GM18511 (cell line): ENCODE results near the gene TLX1.

ENCODE experiments used
- ATAC-seq: cut with Tn5 transposase; IDR thresholded peaks from one replicate; pipeline ENCODE4 v1.9.1; 2021; ENCODE audit warnings: mild to moderate bottlenecking, moderate library complexity; ENCODE audit not compliant: unreplicated experiment

TLX1 gene

GRCh38 chr10:101111547-101111946 is 19.6 kb upstream of the TLX1 start:
- no peak for ATAC-seq

GRCh38 chr10:101112799-101113594 is 18.1 kb upstream of the TLX1 start:
- no peak for ATAC-seq

- ATAC-seq, result no peak
Measured at GRCh38 chr10:101113890-101114403, 17.2 kb upstream of the TLX1 start.

DNA sequence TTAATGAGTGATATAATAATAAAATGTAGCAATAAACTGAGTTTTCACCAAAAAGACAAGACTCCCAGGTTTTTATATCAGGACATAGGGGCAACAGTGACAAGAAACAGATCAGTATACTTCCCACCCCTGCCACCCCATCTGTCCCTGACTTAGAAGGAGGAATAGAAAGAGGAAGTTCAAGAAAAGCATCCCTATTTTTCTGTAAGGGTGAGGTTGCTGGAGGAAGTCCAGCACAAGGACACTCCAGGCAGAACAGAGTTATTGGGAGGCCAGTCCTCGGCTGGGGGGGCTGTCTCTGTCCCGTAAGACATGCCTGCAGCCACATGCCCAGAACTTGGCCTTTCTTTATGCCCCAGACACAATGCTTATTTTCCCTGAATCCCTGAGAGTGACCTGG is 16.5 kb upstream of the TLX1 start:
- no peak for ATAC-seq

- ATAC-seq, result no peak
Measured at GRCh38 chr10:101116754-101117153, 14.3 kb upstream of the TLX1 start.

DNA sequence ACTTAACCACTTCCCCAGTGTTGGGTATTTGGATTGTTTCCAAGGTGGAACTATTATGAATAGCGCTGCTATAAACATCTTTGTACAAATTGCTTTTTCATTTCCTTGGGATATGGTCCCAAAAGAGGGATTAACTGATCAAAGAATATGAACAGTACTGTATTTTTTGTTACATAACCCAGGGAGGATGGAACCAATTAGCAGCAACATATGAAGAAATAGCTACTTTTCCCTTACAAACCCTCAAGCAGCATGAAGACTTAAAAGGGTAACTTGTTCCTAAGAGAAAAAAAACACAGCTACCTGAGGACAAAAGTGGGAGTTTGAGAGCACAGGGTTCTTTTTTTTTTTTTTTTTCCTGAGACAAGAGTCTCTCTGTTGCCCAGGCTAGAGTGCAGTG is 13.1 kb upstream of the TLX1 start:
- no peak for ATAC-seq

- no peak for ATAC-seq
Measured at GRCh38 chr10:101120520-101120883, 10.6 kb upstream of the TLX1 start.

DNA sequence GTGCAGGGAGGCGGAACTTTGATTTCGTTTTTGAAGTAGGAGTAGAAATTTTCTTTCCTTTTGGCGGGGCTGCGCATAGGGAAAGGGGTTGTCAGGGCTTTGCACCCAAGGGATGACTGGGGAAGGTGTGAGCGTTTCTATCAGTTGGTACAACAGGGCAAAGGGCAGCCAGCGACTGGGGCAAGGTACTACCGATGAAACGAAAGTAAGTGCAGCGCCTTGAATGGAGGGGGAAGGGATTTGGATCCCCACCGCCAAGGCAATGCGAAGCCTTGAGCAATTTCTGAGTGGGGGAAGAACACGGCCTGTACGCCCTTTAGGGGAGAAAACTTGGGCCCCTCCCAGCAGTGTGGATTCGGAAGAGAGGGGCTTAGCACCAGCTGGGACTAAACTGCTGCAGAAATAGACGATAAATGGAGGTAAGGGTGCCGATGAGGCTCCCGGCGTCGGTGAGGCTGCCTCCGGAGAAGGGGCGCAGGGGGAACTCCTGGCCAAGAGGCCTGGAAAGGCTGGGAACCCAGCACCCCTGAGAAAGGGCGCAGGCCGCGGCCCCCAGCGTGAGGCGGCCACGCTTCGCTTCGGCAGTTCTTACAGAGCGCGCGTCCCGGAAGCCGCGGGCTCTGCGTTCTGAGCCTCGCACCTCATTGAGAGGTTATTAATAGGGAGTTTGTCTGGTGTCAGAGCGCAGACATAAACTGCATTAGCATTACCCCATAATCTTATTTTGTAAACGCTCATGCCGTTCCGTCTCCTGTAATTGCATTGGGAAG is 10.0 kb upstream of the TLX1 start:
- ATAC-seq, result no peak

DNA sequence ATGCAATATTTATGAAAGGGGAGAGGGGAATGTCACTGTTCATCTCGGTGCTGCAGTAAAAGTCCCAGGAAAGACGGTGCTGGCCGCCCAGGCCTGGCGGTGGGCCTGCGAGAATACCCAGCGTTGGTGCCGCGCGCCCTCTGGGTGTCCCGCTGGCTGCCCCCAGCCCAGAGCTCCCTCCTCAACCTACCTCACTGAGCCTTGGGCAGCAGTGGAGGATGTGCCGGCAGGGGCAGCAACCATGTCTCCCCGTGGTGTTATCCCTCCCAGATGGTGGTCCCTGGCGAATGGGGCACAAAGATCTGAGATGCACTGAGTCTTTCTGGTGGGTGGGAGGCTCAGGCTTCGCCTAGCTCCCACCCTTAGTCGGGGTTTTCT is 9.5 kb upstream of the TLX1 start:
- no peak for ATAC-seq

DNA sequence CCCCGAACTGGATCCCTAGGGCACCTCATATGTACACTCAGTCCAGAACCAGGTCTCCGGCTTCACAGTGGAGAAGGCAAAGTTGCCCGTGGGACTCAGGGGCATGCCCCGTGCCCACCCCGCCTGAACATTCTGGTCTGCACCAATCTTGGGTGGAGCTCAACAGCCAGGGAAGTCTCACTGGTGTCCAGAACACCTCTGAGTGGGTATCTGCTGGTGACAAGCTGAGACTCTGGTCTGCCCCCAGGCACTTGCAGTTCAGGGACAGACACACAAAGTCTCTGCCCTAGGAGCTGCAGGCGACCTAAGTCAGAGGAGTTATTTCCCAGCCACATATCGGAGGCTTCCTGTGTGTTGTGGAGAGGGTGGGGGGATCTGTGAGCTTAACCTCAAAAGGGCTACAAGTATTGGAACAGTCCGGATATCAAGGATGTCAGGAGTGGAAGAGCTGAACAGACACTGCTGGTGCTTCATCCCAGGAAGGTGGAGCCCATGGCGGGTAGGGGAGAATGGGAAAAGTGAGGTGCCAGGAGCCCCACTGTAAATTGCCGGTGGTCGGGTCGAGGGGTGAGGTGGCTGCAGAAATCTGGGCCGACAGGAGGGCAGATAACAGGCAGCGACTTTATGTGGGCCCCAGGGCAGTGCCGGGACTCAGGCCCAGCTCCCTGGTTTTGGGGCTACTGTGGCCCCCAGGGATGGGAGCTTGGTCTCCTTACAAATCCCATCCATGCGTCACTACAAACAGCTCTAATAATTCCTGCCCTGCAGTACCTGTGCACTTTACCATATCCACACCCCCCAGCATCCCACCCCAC is 8.6 kb upstream of the TLX1 start:
- no peak for ATAC-seq

DNA sequence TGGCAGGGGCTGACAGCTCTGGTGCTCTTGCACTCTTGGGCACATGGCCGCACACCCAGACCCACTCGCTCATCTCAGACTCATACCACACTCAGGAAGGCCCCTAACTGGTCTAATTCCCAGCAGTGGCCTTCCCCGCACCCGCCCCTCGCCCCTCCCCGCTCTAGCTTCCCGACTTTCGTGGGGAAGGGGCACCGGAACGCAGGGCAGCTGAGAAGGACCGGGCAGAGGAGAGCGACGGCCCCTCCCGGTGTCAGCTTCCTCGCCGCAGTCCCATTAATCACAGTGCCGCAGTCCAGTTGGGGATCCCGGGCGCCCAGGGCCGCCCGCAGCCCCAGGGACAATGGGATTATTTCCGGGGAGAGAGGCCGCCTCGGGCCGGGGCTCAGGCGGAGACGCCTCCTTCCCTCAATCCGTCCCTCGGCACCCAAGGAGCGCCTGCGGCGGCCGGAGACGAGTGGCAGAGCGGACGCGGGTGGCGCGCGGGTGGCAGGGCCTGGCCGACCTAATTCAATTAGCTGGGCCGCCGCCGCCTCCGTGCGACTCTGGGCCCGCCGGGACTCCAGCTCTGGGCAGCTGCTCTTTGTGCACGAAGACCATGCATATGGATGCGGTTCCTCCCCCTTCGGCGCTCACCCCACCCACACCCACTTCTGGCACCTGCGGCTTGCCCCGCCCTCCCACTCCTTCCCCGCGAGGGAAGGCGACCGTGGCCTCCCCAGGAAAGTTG is 7.8 kb upstream of the TLX1 start:
- no peak for ATAC-seq

GRCh38 chr10:101123815-101124617 is 7.1 kb upstream of the TLX1 start:
- no peak for ATAC-seq

DNA sequence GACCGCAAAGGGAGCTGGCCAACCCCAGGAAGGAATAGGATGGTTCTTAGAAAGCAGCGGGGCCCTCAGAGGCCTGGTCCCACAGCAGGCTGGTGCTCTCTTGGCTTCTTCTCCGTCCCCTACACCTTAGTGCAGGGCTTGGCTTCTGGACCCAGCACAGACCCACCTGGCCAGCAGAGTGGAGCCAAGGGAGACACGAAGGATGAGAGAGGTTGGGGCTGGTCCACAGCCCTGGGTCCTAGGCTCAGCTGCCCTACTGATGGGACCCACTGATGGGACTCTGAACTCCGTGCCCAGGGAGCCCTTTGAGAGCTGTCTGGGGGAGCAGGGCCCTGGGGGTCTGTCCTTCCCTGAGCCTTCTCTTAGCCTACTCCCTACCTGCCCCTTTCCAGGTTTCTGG is 6.2 kb upstream of the TLX1 start:
- no peak for ATAC-seq

DNA sequence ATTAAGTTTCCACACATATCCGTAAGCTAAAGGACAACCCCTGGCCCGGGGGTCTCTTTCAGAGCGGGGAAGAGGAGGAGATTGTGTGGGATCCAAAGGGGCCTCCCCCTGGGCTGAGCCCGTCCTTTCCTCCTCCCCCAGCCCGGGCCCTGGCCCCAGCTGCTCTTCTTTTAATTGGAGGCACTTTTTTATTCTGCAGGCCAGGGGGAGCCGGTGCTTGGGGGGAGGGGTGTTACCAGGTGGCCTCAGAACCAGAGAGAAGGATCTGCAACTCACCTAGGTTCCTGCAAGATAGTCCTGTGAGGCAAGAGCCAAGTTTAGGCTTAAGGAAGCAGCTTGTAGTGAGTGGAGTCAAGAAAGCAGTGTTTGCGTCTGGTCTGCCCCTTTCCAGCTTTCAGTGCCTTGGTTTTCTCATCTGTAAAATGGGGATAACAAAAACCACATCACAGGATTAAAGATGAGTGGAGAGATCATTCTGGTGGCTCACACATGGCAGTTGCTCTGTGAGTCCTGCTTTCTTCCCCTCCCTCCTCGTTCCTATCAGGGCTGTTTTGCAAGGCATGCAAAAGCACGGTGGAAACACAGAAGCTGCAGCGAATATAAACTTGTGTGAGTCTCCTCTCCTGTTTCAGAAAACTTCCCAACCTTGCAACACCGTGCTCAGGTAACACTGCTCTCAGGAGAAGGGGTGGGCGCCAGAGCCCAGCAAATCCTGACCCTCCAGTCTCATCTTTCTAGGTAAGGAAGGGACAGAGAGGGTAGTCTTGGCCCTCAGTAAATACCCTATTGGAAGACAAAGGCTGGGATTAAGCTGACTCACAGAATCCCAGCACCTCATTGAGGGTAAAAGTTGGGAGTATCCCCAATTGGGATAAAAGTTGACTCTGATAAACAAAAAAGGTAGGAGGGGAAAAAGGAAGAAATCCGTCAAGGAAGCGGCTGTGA is 4.1 kb upstream of the TLX1 start:
- no peak for ATAC-seq

- no peak for ATAC-seq
Measured at GRCh38 chr10:101130141-101130540, 959 bp upstream of the TLX1 start.

DNA sequence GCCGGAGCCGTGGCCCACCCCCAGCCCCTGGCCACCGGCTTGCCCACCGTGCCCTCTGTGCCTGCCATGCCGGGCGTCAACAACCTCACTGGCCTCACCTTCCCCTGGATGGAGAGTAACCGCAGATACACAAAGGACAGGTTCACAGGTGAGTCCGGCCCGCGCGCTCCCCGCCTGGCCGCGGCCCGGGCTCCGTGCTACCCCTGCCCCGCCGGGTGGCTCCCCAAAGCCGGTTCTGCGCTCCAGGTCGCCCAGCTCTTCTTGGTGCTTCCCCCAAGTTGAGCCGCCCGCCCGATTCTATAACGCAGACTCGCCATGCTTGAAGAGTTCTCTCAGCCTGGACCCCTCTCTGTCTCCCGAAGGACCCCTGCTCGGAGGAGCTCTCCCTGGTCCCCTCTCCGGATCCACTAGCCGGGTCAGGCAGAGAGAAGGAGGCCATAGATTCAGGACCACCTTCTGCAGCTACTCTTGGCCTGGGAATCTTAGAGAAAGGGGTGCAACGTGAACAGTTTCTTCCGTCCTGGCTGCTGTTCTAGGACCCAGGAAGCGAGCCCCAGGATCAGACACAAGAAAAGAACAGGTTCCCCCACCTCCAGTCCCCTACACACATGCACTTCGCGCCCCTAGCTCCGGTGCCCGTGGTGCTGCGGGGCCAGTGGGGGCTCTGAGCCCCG is 999 bp downstream of the TLX1 start:
- ATAC-seq, result no peak

GRCh38 chr10:101132636-101133473 is 1.8 kb downstream of the TLX1 start:
- ATAC-seq, result no peak
